ENCODE data around the gene EGR1.

DNA sequence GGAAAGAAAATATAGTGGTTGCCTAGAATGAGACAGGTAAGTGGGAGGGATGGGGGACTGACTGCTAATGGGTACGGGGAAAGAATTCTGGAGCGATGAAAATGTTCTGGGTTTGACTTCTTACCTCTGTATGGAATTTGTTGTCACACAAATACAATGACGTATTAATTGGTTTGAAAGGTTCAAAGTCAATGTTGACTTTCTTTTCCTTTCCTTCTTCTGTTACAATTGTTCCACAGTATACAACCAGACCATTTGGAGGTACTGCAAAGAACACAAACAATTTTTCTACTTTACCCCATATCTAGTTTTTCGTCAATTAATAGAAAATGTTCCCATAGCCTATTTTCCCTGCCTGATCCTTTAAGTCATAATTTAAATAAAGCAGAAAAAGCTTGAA, 52.2 kb downstream of the EGR1 start:
- TF ChIP-seq, protein P1, sequence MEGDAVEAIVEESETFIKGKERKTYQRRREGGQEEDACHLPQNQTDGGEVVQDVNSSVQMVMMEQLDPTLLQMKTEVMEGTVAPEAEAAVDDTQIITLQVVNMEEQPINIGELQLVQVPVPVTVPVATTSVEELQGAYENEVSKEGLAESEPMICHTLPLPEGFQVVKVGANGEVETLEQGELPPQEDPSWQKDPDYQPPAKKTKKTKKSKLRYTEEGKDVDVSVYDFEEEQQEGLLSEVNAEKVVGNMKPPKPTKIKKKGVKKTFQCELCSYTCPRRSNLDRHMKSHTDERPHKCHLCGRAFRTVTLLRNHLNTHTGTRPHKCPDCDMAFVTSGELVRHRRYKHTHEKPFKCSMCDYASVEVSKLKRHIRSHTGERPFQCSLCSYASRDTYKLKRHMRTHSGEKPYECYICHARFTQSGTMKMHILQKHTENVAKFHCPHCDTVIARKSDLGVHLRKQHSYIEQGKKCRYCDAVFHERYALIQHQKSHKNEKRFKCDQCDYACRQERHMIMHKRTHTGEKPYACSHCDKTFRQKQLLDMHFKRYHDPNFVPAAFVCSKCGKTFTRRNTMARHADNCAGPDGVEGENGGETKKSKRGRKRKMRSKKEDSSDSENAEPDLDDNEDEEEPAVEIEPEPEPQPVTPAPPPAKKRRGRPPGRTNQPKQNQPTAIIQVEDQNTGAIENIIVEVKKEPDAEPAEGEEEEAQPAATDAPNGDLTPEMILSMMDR (IDR thresholded peaks at IDR 0.05; ENCODE audit: insufficient read depth, low read length) = no peak
- TF ChIP-seq GABPA (IDR thresholded peaks at IDR 0.05; ENCODE audit: low read depth) = no peak
- no peak for TF ChIP-seq POLR2AphosphoS5 (IDR thresholded peaks at IDR 0.05; ENCODE audit: low read depth)
- TF ChIP-seq, protein P2, sequence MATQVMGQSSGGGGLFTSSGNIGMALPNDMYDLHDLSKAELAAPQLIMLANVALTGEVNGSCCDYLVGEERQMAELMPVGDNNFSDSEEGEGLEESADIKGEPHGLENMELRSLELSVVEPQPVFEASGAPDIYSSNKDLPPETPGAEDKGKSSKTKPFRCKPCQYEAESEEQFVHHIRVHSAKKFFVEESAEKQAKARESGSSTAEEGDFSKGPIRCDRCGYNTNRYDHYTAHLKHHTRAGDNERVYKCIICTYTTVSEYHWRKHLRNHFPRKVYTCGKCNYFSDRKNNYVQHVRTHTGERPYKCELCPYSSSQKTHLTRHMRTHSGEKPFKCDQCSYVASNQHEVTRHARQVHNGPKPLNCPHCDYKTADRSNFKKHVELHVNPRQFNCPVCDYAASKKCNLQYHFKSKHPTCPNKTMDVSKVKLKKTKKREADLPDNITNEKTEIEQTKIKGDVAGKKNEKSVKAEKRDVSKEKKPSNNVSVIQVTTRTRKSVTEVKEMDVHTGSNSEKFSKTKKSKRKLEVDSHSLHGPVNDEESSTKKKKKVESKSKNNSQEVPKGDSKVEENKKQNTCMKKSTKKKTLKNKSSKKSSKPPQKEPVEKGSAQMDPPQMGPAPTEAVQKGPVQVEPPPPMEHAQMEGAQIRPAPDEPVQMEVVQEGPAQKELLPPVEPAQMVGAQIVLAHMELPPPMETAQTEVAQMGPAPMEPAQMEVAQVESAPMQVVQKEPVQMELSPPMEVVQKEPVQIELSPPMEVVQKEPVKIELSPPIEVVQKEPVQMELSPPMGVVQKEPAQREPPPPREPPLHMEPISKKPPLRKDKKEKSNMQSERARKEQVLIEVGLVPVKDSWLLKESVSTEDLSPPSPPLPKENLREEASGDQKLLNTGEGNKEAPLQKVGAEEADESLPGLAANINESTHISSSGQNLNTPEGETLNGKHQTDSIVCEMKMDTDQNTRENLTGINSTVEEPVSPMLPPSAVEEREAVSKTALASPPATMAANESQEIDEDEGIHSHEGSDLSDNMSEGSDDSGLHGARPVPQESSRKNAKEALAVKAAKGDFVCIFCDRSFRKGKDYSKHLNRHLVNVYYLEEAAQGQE (IDR thresholded peaks at IDR 0.05; ENCODE audit: insufficient replicate concordance, low read depth) = no peak

Data from HL-60 (cell line).